ENCODE measurements around the gene ZNF385C.

- TF ChIP-seq, protein P1, sequence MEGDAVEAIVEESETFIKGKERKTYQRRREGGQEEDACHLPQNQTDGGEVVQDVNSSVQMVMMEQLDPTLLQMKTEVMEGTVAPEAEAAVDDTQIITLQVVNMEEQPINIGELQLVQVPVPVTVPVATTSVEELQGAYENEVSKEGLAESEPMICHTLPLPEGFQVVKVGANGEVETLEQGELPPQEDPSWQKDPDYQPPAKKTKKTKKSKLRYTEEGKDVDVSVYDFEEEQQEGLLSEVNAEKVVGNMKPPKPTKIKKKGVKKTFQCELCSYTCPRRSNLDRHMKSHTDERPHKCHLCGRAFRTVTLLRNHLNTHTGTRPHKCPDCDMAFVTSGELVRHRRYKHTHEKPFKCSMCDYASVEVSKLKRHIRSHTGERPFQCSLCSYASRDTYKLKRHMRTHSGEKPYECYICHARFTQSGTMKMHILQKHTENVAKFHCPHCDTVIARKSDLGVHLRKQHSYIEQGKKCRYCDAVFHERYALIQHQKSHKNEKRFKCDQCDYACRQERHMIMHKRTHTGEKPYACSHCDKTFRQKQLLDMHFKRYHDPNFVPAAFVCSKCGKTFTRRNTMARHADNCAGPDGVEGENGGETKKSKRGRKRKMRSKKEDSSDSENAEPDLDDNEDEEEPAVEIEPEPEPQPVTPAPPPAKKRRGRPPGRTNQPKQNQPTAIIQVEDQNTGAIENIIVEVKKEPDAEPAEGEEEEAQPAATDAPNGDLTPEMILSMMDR (IDR thresholded peaks at IDR 0.05), result no peak
- no peak for TF ChIP-seq POLR2A (IDR thresholded peaks at IDR 0.05)
Measured at GRCh38 chr17:42031584-42031983, 66.7 kb downstream of the ZNF385C start.
